K562 (cell line): ENCODE measurements around the gene NTNG1. TPM values are rescaled to one million over a fixed set of nuclear protein-coding genes. Genes with fewer than 3 reads are reported as not detected.

Experiments used
- ATAC-seq: fragments of 200-7000 bp; cut with Tn5 transposase; 3 replicates; pipeline ENCODE4 v1.9.1; 2020; ENCODE audit warnings: moderate library complexity
- BruUV-seq: library from RNA; stranded (reverse); fragments of 400-500 nt; replicated peaks from 2 replicates; lab custom pipeline; 2021; lab: Mats Ljungman, UMichigan
- CTCF ChIA-PET: fragments of 300-600 bp; formaldehyde crosslinking; extraction: SDS; loops from one replicate; lab custom pipeline; 2021; ENCODE audit warnings: low intra/inter-chr PET ratio; lab: Yijun Ruan, JAX
- POLR2A ChIA-PET: fragments of 300-600, 350-650 bp; sonication (Branson Sonifier 250); formaldehyde crosslinking; extraction: SDS; loops from one replicate; lab custom pipeline; 2021; ENCODE audit warnings: antibody characterized with exemption, inconsistent platforms; lab: Yijun Ruan, JAX
- DNase-seq, 4 experiments: peaks; one replicate each; pipeline versions ENCODE4 v3.0.0 to v3.0.0-alpha.2; 2011 to 2018; ENCODE audit warnings: low spot score in 3 of 4, mixed read lengths in 3 of 4; ENCODE audit errors: extremely low read depth in 1 of 4
- FAIRE-seq: peaks from 2 replicates; lab custom pipeline; 2011; peaks lifted over from hg19 to GRCh38; lab: Jason Lieb, UNC
- H2AFZ ChIP-seq: 2 replicates; pipeline ENCODE4 v1.6.0; 2011; ENCODE audit warnings: low read depth, low read length, control low read depth, inconsistent platforms
- H3K27ac ChIP-seq: fragments of 200-600 bp; 3 replicates; pipeline ENCODE4 v1.8.0; 2011; ENCODE audit warnings: low read depth, mild to moderate bottlenecking, control low read depth, inconsistent platforms, low read length, moderate library complexity, mixed read lengths; ENCODE audit errors: extremely low read depth
- H3K27me3 ChIP-seq, 2 experiments: fragments of 300-600 bp in 1 of 2; 2 replicates in 1 of 2; 3 replicates in 1 of 2; pipeline versions ENCODE4 v1.6.0 to v1.8.0; 2011; ENCODE audit warnings: inconsistent platforms in 2 of 2, low read length in 2 of 2, mild to moderate bottlenecking in 1 of 2, mixed read lengths in 1 of 2, moderate library complexity in 1 of 2; ENCODE audit not compliant: control insufficient read depth in 2 of 2, insufficient read depth in 2 of 2
- H3K36me3 ChIP-seq: fragments of 300-600 bp; 3 replicates; pipeline ENCODE4 v1.8.0; 2011; ENCODE audit warnings: mild to moderate bottlenecking, low read length, inconsistent platforms; ENCODE audit not compliant: control insufficient read depth, insufficient read depth
- H3K4me1 ChIP-seq, 2 experiments: fragments of 200-600 bp in 1 of 2; replicated peaks in 1 of 2; 2 replicates in 1 of 2; 3 replicates in 1 of 2; pipeline versions ENCODE4 v1.5.1 to v1.8.0; 2011; ENCODE audit warnings: inconsistent platforms in 2 of 2, low read length in 2 of 2, mild to moderate bottlenecking in 1 of 2, mixed read lengths in 1 of 2, moderate library complexity in 1 of 2; ENCODE audit not compliant: control insufficient read depth in 2 of 2, insufficient read depth in 2 of 2
- H3K4me2 ChIP-seq: 2 replicates; pipeline ENCODE4 v1.6.1; 2011; ENCODE audit warnings: low read length, control low read depth, inconsistent platforms, mixed read lengths; ENCODE audit not compliant: insufficient read depth
- H3K4me3 ChIP-seq: fragments of 200-600 bp; sonication (generic), shearing (Covaris generic); 2 replicates; pipeline ENCODE4 v1.5.1; 2016; ENCODE audit warnings: control low read depth, inconsistent platforms
- H3K79me2 ChIP-seq: fragments of 200-600 bp; 3 replicates; pipeline ENCODE4 v1.8.0; 2011; ENCODE audit warnings: low read length, inconsistent platforms; ENCODE audit not compliant: control insufficient read depth, insufficient read depth
- H3K9ac ChIP-seq, 2 experiments: 2 replicates each; pipeline versions ENCODE4 v1.6.0 to v1.6.1; 2011; ENCODE audit warnings: low read depth in 2 of 2, low read length in 2 of 2, control low read depth in 1 of 2, inconsistent platforms in 1 of 2, mild to moderate bottlenecking in 1 of 2, mixed read lengths in 1 of 2; ENCODE audit not compliant: insufficient read depth in 1 of 2
- H3K9me1 ChIP-seq: one replicate; pipeline ENCODE4 v1.6.0; 2011; ENCODE audit warnings: inconsistent platforms, mild to moderate bottlenecking, low read length, moderate library complexity; ENCODE audit not compliant: control insufficient read depth, insufficient read depth
- H3K9me3 ChIP-seq: replicated peaks from 2 replicates; pipeline ENCODE4 v1.5.1; 2011; ENCODE audit warnings: low read depth, low read length, inconsistent platforms; ENCODE audit not compliant: control insufficient read depth, insufficient read depth
- H4K20me1 ChIP-seq: replicated peaks from 2 replicates; pipeline ENCODE4 v1.6.1; 2011; ENCODE audit warnings: low read length, inconsistent platforms, mixed read lengths; ENCODE audit not compliant: control insufficient read depth, insufficient read depth
- CREB1 ChIP-seq, 2 experiments: sonication (generic) in 1 of 2; formaldehyde crosslinking in 1 of 2; IDR thresholded peaks; 2 replicates each; pipeline versions ENCODE4 v1.6.1 to v1.8.0; 2012 to 2022; ENCODE audit warnings: inconsistent platforms in 1 of 2, mild to moderate bottlenecking in 1 of 2, missing genetic modification reagents in 1 of 2, moderate library complexity in 1 of 2
- DACH1 ChIP-seq: fragments of 450-650 bp; IDR thresholded peaks from 2 replicates; pipeline ENCODE4 v1.6.1; 2018; ENCODE audit not compliant: partially characterized antibody
- FIP1L1 ChIP-seq: fragments of 200-400 bp; formaldehyde crosslinking; IDR thresholded peaks from 2 replicates; pipeline ENCODE4 v1.6.1; 2018; ENCODE audit warnings: mild to moderate bottlenecking, low read depth, low read length; ENCODE audit not compliant: poor library complexity, severe bottlenecking
- HLTF ChIP-seq: fragments of 450-650 bp; IDR thresholded peaks from 2 replicates; pipeline ENCODE4 v1.6.1; 2016
- MITF ChIP-seq: IDR thresholded peaks from 2 replicates; pipeline ENCODE4 v1.6.1; 2014; ENCODE audit warnings: antibody characterized with exemption
- NCOA4 ChIP-seq: fragments of 450-650 bp; IDR thresholded peaks from 2 replicates; pipeline ENCODE4 v1.6.1; 2018; ENCODE audit warnings: mild to moderate bottlenecking; ENCODE audit not compliant: partially characterized antibody
- PTBP1 ChIP-seq: fragments of 200-400 bp; formaldehyde crosslinking; IDR thresholded peaks from 2 replicates; pipeline ENCODE4 v1.6.1; 2017; ENCODE audit warnings: low read depth, low read length
- TOE1 ChIP-seq, 2 experiments: fragments of 450-650 bp in 1 of 2; sonication (generic) in 1 of 2; formaldehyde crosslinking in 1 of 2; IDR thresholded peaks; 2 replicates each; pipeline versions ENCODE4 v1.7.1 to v1.8.0; 2016 to 2022; ENCODE audit warnings: borderline replicate concordance in 2 of 2, mild to moderate bottlenecking in 2 of 2, antibody characterized with exemption in 1 of 2, inconsistent platforms in 1 of 2, low read depth in 1 of 2, missing genetic modification reagents in 1 of 2, moderate library complexity in 1 of 2
- USF1 ChIP-seq: sonication (generic); formaldehyde crosslinking; IDR thresholded peaks from 2 replicates; pipeline ENCODE4 v1.9.0; 2022; ENCODE audit warnings: mild to moderate bottlenecking, missing genetic modification reagents
- XRCC3 ChIP-seq: fragments of 450-650 bp; IDR thresholded peaks from 2 replicates; pipeline ENCODE4 v1.6.1; 2017; ENCODE audit warnings: mild to moderate bottlenecking, moderate library complexity
- ZNF175 ChIP-seq: fragments of 200-800 bp; sonication (Bioruptor generic); IDR thresholded peaks from 2 replicates; pipeline ENCODE4 v1.6.1; 2016; ENCODE audit warnings: low read depth, mild to moderate bottlenecking, missing genetic modification characterization, missing compliant biosample characterization
- ZNF785 ChIP-seq: fragments of 250-450 bp; sonication (Bioruptor Pico); IDR thresholded peaks from 2 replicates; pipeline ENCODE4 v1.4.0; 2020; ENCODE audit warnings: mild to moderate bottlenecking
- WGBS: fragments of 100-300 bp; shearing (Covaris generic); methylation state at CpG from one replicate; pipeline ENCODE4 v1.1.6; 2016; ENCODE audit warnings: low coverage, mixed read lengths; ENCODE audit not compliant: insufficient coverage; ENCODE audit errors: missing lambda C conversion rate; 5-methylcytosine and 5-hydroxymethylcytosine counted together
- in situ Hi-C: fragments of 300-500 bp; cut with MboI; formaldehyde crosslinking; loops from 4 replicates; pipeline ENCODE4 v1.15.0; 2018; ENCODE audit warnings: inconsistent platforms, mixed read lengths
- intact Hi-C: fragments of 100-400 bp; cut with micrococcal nuclease; formaldehyde crosslinking; loops from 2 replicates; pipeline ENCODE4 v1.14.2; 2022
- polyA plus RNA-seq, 8 experiments: library from polyadenylated mRNA; depleted of rRNA in 4 of 8; stranded (reverse) in 5 of 8; unstranded in 3 of 8; fragments of >200 nt; fragmentation: Nextera tagmentation in 2 of 8; fragmentation: Illumina TruSeq in 1 of 8; extraction: Ambion mirVana in 2 of 8; extraction: Trizol in 1 of 8; gene quantifications; 2 replicates each; pipeline versions ENCODE4 v1.2.1 to v1.2.3, GENCODE V29; 2011 to 2014; ENCODE audit warnings: inconsistent platforms in 1 of 8, missing spikeins in 1 of 8
- total RNA-seq, 7 experiments: library from RNA; depleted of rRNA in 6 of 7; stranded (reverse); fragments of >200 nt in 6 of 7; fragmentation: Illumina TruSeq in 2 of 7; extraction: Trizol in 2 of 7; gene quantifications; 2 replicates each; pipeline versions ENCODE4 v1.2.1 to v1.2.3, GENCODE V29; 2011 to 2021; ENCODE audit warnings: low replicate concordance in 1 of 7

Gene NTNG1
- total and polyA plus RNA-seq, 9 of the 15 experiments (the other 6 are each of a cell fraction or from before 2014, with no cell fraction given), result not detected

GRCh38 chr1:107460035-107460434, 319.2 kb downstream of the NTNG1 start:
- no peak for FAIRE-seq
- no TSS peak for BruUV-seq
- Histone ChIP-seq H3K9ac (no peak overlapping the region), H3K27ac (no peak overlapping the region), H3K9me3 (no peaks in the 10 kb centered on the region), H3K4me2 (no peak overlapping the region), H3K79me2 (no peaks in the 10 kb centered on the region), H3K27me3 (no peaks in the 10 kb centered on the region), H2AFZ (no peak overlapping the region), H3K36me3 (no peaks in the 10 kb centered on the region), H3K9me1 (no peaks in the 10 kb centered on the region), H4K20me1 (no peaks in the 10 kb centered on the region), H3K4me1 (no peaks in the 10 kb centered on the region), H3K4me3 (no peak overlapping the region)
- ChIA-PET POLR2A (no interaction called here), CTCF (no interaction called here)
- no peak for DNase-seq
- 0% methylated on average over 8 of the region's 8 CpGs for WGBS
- in situ Hi-C loops (no loop called here), intact Hi-C loops (loop anchor here (10.0 kb wide), 1 partner anchor 65 kb away; no protein-coding TSS in a partner anchor)
- TF ChIP-seq DACH1 (no peak), TOE1 (IDR thresholded peaks at IDR 0.05; ENCODE audit: borderline replicate concordance) (no peak), TOE1 (CRISPR knock-in tag; IDR thresholded peaks at IDR 0.05; ENCODE audit: borderline replicate concordance, low read depth) (no peak)
- ATAC-seq, result no peak

- H3K9me1 ChIP-seq, result no peaks in the 10 kb centered on the region
- no peak for FAIRE-seq
- H3K36me3 ChIP-seq, result no peaks in the 10 kb centered on the region
- H3K9ac ChIP-seq, result no peak overlapping the region
- no peak overlapping the region for H3K4me3 ChIP-seq
- ChIA-PET POLR2A (interaction anchor here (0.8 kb wide), 1 partner anchor 19 kb away, joined by 6 read pairs; no protein-coding TSS in a partner anchor), CTCF (no interaction called here)
- H3K27ac ChIP-seq, result no peak overlapping the region
- no TSS peak for BruUV-seq
- no peak overlapping the region for H2AFZ ChIP-seq
- in situ Hi-C loops (no loop called here), intact Hi-C loops (loop anchor here (10.0 kb wide), 1 partner anchor 60 kb away; no protein-coding TSS in a partner anchor)
- no peak for DNase-seq
- H3K27me3 ChIP-seq, result no peaks in the 10 kb centered on the region
- H3K4me2 ChIP-seq, result no peak overlapping the region
- H3K4me1 ChIP-seq, result no peaks in the 10 kb centered on the region
- no peaks in the 10 kb centered on the region for H3K9me3 ChIP-seq
- ATAC-seq, result no peak
- no peaks in the 10 kb centered on the region for H4K20me1 ChIP-seq
- WGBS, result 0% methylated on average over 4 of the region's 4 CpGs
- no peaks in the 10 kb centered on the region for H3K79me2 ChIP-seq
- no peak for TF ChIP-seq HLTF
- no peak for TF ChIP-seq CREB1 (IDR thresholded peaks at IDR 0.05)
- no peak for TF ChIP-seq CREB1 (CRISPR knock-in tag; IDR thresholded peaks at IDR 0.05)
- TF ChIP-seq USF1 (CRISPR knock-in tag), result no peak
- no peak for TF ChIP-seq FIP1L1
- no peak for TF ChIP-seq ZNF175 (CRISPR knock-in tag)
- no peak for TF ChIP-seq XRCC3
- TF ChIP-seq ZNF785 (CRISPR knock-in tag), result no peak
- TF ChIP-seq NCOA4, result no peak
- no peak for TF ChIP-seq MITF
- TF ChIP-seq PTBP1, result no peak
These were observed 324.0 kb downstream of the NTNG1 start for GRCh38 chr1:107464827-107465226.
